ENCODE results near the gene OTUD4.
A peak's percentile ranks its signal among the peaks of the same experiment; 100 is the strongest.

The OTUD4 gene

GRCh38 chr4:145108128-145108527, 72.3 kb downstream of the OTUD4 start:
- DNase-seq: no peak

GRCh38 chr4:145107126-145107525, 73.3 kb downstream of the OTUD4 start:
- DNase-seq: no peak

- DNase-seq: no peak
Observed at GRCh38 chr4:145103496-145103895, 76.9 kb downstream of the OTUD4 start.

GRCh38 chr4:145102619-145103018, 77.8 kb downstream of the OTUD4 start:
- DNase-seq: no peak

- DNase-seq: no peak
Observed at GRCh38 chr4:145101091-145101490, 79.3 kb downstream of the OTUD4 start.

- DNase-seq: no peak
Observed at GRCh38 chr4:145099653-145100052, 80.7 kb downstream of the OTUD4 start.

- peak; percentile 54 for DNase-seq
Observed at GRCh38 chr4:145098675-145099037, 81.7 kb downstream of the OTUD4 start.

GRCh38 chr4:145097821-145098674, 82.3 kb downstream of the OTUD4 start, which contains the start of the genes ABCE1 and ANAPC10:
TSS of gene ABCE1 (plus strand) at chr4:145098311. CDS start at chr4:145104413, 6,102 bp downstream.
TSS of gene ANAPC10 (minus strand) at chr4:145098196. CDS start at chr4:145096099, 2,097 bp downstream.
- DNase-seq: peak; percentile 95

- DNase-seq: no peak
Observed at GRCh38 chr4:145097331-145097820, 83.0 kb downstream of the OTUD4 start.

- no peak for DNase-seq
Observed at GRCh38 chr4:145093638-145094037, 86.8 kb downstream of the OTUD4 start.

- DNase-seq: no peak
Observed at GRCh38 chr4:145090380-145090779, 90.0 kb downstream of the OTUD4 start.

- no peak for DNase-seq
Observed at GRCh38 chr4:145083891-145084605, 96.3 kb downstream of the OTUD4 start.
